Measurements from ENCODE around the gene TBCCD1.

GRCh38 chr3:186502966-186503712 lies 64.0 kb downstream of the TBCCD1 start:
- TF ChIP-seq SIN3A (IDR thresholded peaks at IDR 0.05; ENCODE audit: borderline replicate concordance, insufficient read depth, low read depth, low read length) (no peak), CTCF (IDR thresholded peaks at IDR 0.05) (no peak), POLR2AphosphoS5 (IDR thresholded peaks at IDR 0.05; ENCODE audit: low read depth, low read length) (no peak)

All from Panc1 (cell line).